ENCODE measurements around the gene VSIG10L.

VSIG10L gene

GRCh38 chr19:51321799-51322198 is 20.1 kb downstream of the VSIG10L start:
- no peak overlapping the region for H3K27ac ChIP-seq
- no peak overlapping the region for H3K4me3 ChIP-seq
- DNase-seq (ENCODE audit: low spot score): no peak
- TF ChIP-seq CTCF (IDR thresholded peaks at IDR 0.05): no peak

GRCh38 chr19:51320280-51320657 is 21.7 kb downstream of the VSIG10L start:
- Histone ChIP-seq H3K4me3 (no peak overlapping the region), H3K27ac (no peak overlapping the region)
- no peak for DNase-seq (ENCODE audit: low spot score)
- no peak for TF ChIP-seq CTCF (IDR thresholded peaks at IDR 0.05)

- Histone ChIP-seq H3K4me3 (no peak overlapping the region), H3K27ac (no peak overlapping the region)
- TF ChIP-seq CTCF (IDR thresholded peaks at IDR 0.05): no peak
- no peak for DNase-seq (ENCODE audit: low spot score)
Observed at GRCh38 chr19:51319649-51320279, 22.2 kb downstream of the VSIG10L start.

- Histone ChIP-seq H3K4me3 (no peak overlapping the region), H3K27ac (no peak overlapping the region)
- TF ChIP-seq CTCF (IDR thresholded peaks at IDR 0.05): no peak
- no peak for DNase-seq (ENCODE audit: low spot score)
Observed at GRCh38 chr19:51318687-51319648, 23.0 kb downstream of the VSIG10L start.

GRCh38 chr19:51317968-51318367 is 24.0 kb downstream of the VSIG10L start:
- no peak overlapping the region for H3K27ac ChIP-seq
- no peak for DNase-seq (ENCODE audit: low spot score)
- TF ChIP-seq CTCF (IDR thresholded peaks at IDR 0.05): no peak
- no peak overlapping the region for H3K4me3 ChIP-seq

- TF ChIP-seq CTCF (IDR thresholded peaks at IDR 0.05): no peak
- Histone ChIP-seq H3K27ac (no peak overlapping the region), H3K4me3 (no peak overlapping the region)
- no peak for DNase-seq (ENCODE audit: low spot score)
Observed at GRCh38 chr19:51317376-51317775, 24.6 kb downstream of the VSIG10L start.

All from coronary artery (tissue), 2 donors.